Hepatocyte (in vitro differentiated cells): Measurements from ENCODE around the gene PRR36. TPM values are rescaled to one million over a fixed set of nuclear protein-coding genes. Genes with fewer than 3 reads are reported as not detected.
A peak's percentile ranks its signal among the peaks of the same experiment; 100 is the strongest.

Experiments
- DNase-seq: peaks from one replicate; pipeline ENCODE4 v3.0.0-alpha.2; 2016; ENCODE audit warnings: low spot score
- H2AFZ ChIP-seq: fragments of 200-600 bp; sonication (generic); 2 replicates; pipeline ENCODE4 v1.6.0; 2016; ENCODE audit warnings: antibody characterized with exemption, mild to moderate bottlenecking
- H3K27ac ChIP-seq: fragments of 200-600 bp; sonication (generic); 2 replicates; pipeline ENCODE4 v1.5.1; 2016; ENCODE audit warnings: mild to moderate bottlenecking
- H3K27me3 ChIP-seq: fragments of 200-600 bp; sonication (generic); 2 replicates; pipeline ENCODE4 v1.6.1; 2016
- H3K36me3 ChIP-seq: fragments of 200-600 bp; sonication (generic); replicated peaks from 2 replicates; pipeline ENCODE4 v1.5.1; 2016; ENCODE audit warnings: low read depth; ENCODE audit not compliant: insufficient read depth
- H3K4me1 ChIP-seq: fragments of 200-600 bp; sonication (generic); 2 replicates; pipeline ENCODE4 v1.5.1; 2016; ENCODE audit warnings: mild to moderate bottlenecking, moderate library complexity; ENCODE audit not compliant: insufficient read depth
- H3K4me2 ChIP-seq: fragments of 200-600 bp; sonication (generic); 2 replicates; pipeline ENCODE4 v1.6.0; 2016
- H3K4me3 ChIP-seq: fragments of 200-600 bp; sonication (generic); 2 replicates; pipeline ENCODE4 v1.5.1; 2016; ENCODE audit warnings: mild to moderate bottlenecking
- H3K79me2 ChIP-seq: fragments of 200-600 bp; sonication (generic); 2 replicates; pipeline ENCODE4 v1.6.0; 2017; ENCODE audit warnings: mild to moderate bottlenecking
- H3K9me2 ChIP-seq: fragments of 200-600 bp; sonication (generic); replicated peaks from 2 replicates; pipeline ENCODE4 v1.6.0; 2017; ENCODE audit warnings: mild to moderate bottlenecking; ENCODE audit not compliant: insufficient read depth
- H3K9me3 ChIP-seq: fragments of 200-600 bp; sonication (generic); 2 replicates; pipeline ENCODE4 v1.5.1; 2016; ENCODE audit warnings: low read depth, mild to moderate bottlenecking
- H4K20me1 ChIP-seq: fragments of 200-600 bp; sonication (generic); 2 replicates; pipeline ENCODE4 v1.6.0; 2016; ENCODE audit warnings: mild to moderate bottlenecking; ENCODE audit not compliant: insufficient read depth, poor library complexity, severe bottlenecking
- CTCF ChIP-seq: fragments of 200-600 bp; sonication (generic); IDR thresholded peaks from 2 replicates; pipeline ENCODE4 v1.5.1; 2016; ENCODE audit warnings: antibody characterized with exemption, mild to moderate bottlenecking; ENCODE audit not compliant: poor library complexity
- EZH2 ChIP-seq: fragments of 200-600 bp; sonication (generic); IDR thresholded peaks from 2 replicates; pipeline ENCODE4 v1.6.1; 2016; ENCODE audit warnings: antibody characterized with exemption, mild to moderate bottlenecking, borderline replicate concordance
- EZH2phosphoT487 ChIP-seq: fragments of 200-600 bp; sonication (generic); IDR thresholded peaks from one replicate; pipeline ENCODE4 v1.6.1; 2018; ENCODE audit warnings: antibody characterized with exemption, mild to moderate bottlenecking, low read depth, moderate library complexity; ENCODE audit not compliant: unreplicated experiment, severe bottlenecking
- WGBS: methylation state at CpG from one replicate; pipeline ENCODE4 v1.1.6; 2016; ENCODE audit warnings: low lambda C conversion rate; ENCODE audit errors: missing lambda C conversion rate; 5-methylcytosine and 5-hydroxymethylcytosine counted together
- polyA plus RNA-seq: library from polyadenylated mRNA; unstranded; fragments of >200 nt; fragmentation: Nextera tagmentation; extraction: Ambion mirVana; gene quantifications from 2 replicates; pipeline ENCODE4 v1.2.1, GENCODE V29; 2016
- total RNA-seq: library from RNA; depleted of rRNA; stranded (reverse); fragments of >200 nt; gene quantifications from 2 replicates; pipeline ENCODE4 v1.2.3, GENCODE V29; 2014

Gene PRR36
- total and polyA plus RNA-seq, 2 experiments from 2014 or later: 1.00 to 2.5 TPM

GRCh38 chr19:7863157-7863970 lies 10.8 kb downstream of the PRR36 start:
- Histone ChIP-seq H2AFZ (no peak overlapping the region), H3K36me3 (no peaks in the 10 kb centered on the region), H3K4me3 (no peak overlapping the region), H3K27ac (no peak overlapping the region), H3K4me2 (peak overlapping the region; percentile 90), H4K20me1 (no peaks in the 10 kb centered on the region), H3K79me2 (no peaks in the 10 kb centered on the region), H3K4me1 (peaks cover 6% of the 10 kb centered on the region), H3K9me2 (no peaks in the 10 kb centered on the region), H3K27me3 (peaks cover 10% of the 10 kb centered on the region), H3K9me3 (no peaks in the 10 kb centered on the region)
- DNase-seq: no peak
- WGBS: 64% methylated on average over 55 of the region's 83 CpGs
- TF ChIP-seq CTCF (no peak), EZH2phosphoT487 (no peak), EZH2 (no peak)

- no peak overlapping the region for H3K27ac ChIP-seq
- no peaks in the 10 kb centered on the region for H3K9me2 ChIP-seq
- WGBS: under 1% methylated on average over 17 of the region's 67 CpGs
- peaks cover 6% of the 10 kb centered on the region for H3K4me1 ChIP-seq
- peaks cover 10% of the 10 kb centered on the region for H3K27me3 ChIP-seq
- no peaks in the 10 kb centered on the region for H3K36me3 ChIP-seq
- H4K20me1 ChIP-seq: no peaks in the 10 kb centered on the region
- DNase-seq: peak; percentile 93
- no peak overlapping the region for H3K4me3 ChIP-seq
- no peaks in the 10 kb centered on the region for H3K79me2 ChIP-seq
- H2AFZ ChIP-seq: no peak overlapping the region
- H3K4me2 ChIP-seq: peak overlapping the region; percentile 90
- TF ChIP-seq CTCF (no peak), EZH2phosphoT487 (no peak), EZH2 (no peak)
- no peaks in the 10 kb centered on the region for H3K9me3 ChIP-seq
Observed at GRCh38 chr19:7862413-7862951, 11.7 kb downstream of the PRR36 start.

- no peaks in the 10 kb centered on the region for H4K20me1 ChIP-seq
- H3K27ac ChIP-seq: no peak overlapping the region
- WGBS: 31% methylated on average over 56 of the region's 63 CpGs
Observed at GRCh38 chr19:7861619-7862412, 12.4 kb downstream of the PRR36 start.

More at GRCh38 chr19:7861619-7862412, 12.4 kb downstream of the PRR36 start:
- H3K4me1 ChIP-seq: peaks cover 6% of the 10 kb centered on the region
- H3K9me3 ChIP-seq: no peaks in the 10 kb centered on the region
- TF ChIP-seq EZH2phosphoT487 (no peak), EZH2 (no peak), CTCF (no peak)
- peak overlapping the region; percentile 90 for H3K4me2 ChIP-seq
- H3K4me3 ChIP-seq: no peak overlapping the region
- H3K36me3 ChIP-seq: no peaks in the 10 kb centered on the region
- peaks cover 10% of the 10 kb centered on the region for H3K27me3 ChIP-seq
- no peaks in the 10 kb centered on the region for H3K79me2 ChIP-seq
- no peak for DNase-seq
- H2AFZ ChIP-seq: no peak overlapping the region
- no peaks in the 10 kb centered on the region for H3K9me2 ChIP-seq
